ENCODE results near the gene LPAR3.
A peak's percentile ranks its signal among the peaks of the same experiment; 100 is the strongest.
"Not testable (repeated sequence)": the region's sequence is repeated elsewhere in the genome, so short reads cannot be mapped to it uniquely, and the experiment has no call there.

Gene LPAR3

GRCh38 chr1:84892705-84893618, at the start of gene LPAR3:
Gene LPAR3 (minus strand): TSS chr1:84893206. CDS start chr1:84866120, 27,086 bp downstream.
- no peak for DNase-seq

DNA sequence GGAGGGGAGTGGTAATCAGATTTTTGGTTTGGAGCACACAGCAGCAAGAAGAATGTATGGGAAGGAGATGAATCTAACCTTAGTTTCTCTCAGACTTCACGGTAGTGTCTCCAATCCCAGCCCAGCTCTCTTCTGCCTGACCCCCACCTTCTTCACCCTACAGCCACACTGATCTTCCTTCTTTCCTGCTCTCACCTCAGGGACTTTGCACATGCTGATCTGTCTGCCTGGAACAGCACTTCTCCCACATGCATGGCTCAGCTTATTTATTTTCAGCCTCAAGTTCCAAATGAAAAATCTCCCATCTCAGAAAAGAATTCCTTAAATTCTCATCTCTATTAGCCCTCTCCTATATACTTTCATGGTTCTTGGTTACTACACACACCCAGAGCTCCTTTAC, 48.8 kb upstream of the LPAR3 start:
- DNase-seq = no peak

DNA sequence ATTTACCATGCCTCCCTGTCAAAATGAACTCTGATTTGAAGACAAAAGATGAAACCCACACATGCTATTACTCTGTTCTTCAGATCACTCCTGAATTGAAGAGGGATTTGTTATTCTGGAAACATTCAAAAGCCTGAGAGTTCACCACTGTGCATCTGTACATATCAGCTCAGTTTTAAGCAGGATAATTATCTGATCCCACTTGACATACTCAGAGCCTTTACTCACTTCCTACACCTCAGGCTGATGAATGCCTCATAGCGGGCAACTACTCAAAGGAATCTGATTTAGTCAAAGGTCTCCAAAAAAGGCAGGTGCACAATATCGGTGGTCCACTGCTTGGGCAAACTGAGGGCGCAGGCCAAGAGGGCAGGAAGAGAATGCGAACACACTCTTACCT, 47.5 kb upstream of the LPAR3 start:
- DNase-seq = no peak

GRCh38 chr1:84939761-84940160, 46.8 kb upstream of the LPAR3 start:
- DNase-seq = no peak

DNA sequence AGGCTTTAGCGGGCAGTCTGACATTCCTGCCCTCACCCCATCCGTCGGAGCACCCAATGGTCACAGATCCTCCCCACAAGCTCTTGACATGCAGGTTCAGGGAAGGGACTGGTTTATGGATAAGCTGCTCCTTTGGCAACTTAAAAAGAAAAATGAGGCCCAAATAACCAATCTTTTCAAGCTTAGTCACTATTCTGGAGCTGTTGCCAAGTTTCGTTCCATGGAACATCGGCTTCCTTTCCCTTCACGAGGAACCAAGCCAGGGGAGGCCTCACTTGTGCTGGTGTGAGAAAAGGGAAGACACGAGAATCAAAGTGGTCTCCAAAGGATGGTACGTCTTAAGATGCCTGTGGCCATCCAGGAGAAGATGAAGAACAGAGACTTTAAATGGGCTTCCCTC, 46.1 kb upstream of the LPAR3 start:
- no peak for DNase-seq

- peak; percentile 17 for DNase-seq
These were observed 43.3 kb upstream of the LPAR3 start for GRCh38 chr1:84936116-84936810.

- no peak for DNase-seq
These were observed 40.1 kb upstream of the LPAR3 start for GRCh38 chr1:84933011-84933611.

GRCh38 chr1:84930831-84931230, 37.8 kb upstream of the LPAR3 start:
- no peak for DNase-seq

- no peak for DNase-seq
These were observed 37.3 kb upstream of the LPAR3 start for GRCh38 chr1:84930329-84930728.

- DNase-seq = no peak
These were observed 36.6 kb upstream of the LPAR3 start for GRCh38 chr1:84929581-84929980.

- DNase-seq = no peak
These were observed 36.0 kb upstream of the LPAR3 start for GRCh38 chr1:84928979-84929378.

DNA sequence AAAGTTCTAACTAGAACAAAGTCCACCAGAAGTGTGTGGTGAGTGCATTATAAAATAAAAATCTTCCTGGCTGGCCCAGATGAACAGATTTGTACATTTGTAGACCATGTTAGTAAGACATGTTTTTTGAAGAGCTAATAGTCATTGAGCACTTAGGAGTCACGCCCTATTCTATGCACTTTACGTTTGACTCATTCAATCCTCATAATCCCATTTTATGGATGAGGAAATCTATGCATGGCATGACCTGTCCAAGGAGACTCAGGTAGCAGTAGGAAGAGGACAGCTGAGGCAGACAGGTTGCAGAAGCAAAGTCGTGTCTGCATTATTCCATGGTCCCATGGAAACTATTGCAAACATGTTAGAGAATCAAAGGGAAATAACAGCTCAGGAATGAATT, 30.3 kb upstream of the LPAR3 start:
- no peak for DNase-seq

- DNase-seq = no peak
These were observed 27.2 kb upstream of the LPAR3 start for GRCh38 chr1:84920159-84920558.

DNA sequence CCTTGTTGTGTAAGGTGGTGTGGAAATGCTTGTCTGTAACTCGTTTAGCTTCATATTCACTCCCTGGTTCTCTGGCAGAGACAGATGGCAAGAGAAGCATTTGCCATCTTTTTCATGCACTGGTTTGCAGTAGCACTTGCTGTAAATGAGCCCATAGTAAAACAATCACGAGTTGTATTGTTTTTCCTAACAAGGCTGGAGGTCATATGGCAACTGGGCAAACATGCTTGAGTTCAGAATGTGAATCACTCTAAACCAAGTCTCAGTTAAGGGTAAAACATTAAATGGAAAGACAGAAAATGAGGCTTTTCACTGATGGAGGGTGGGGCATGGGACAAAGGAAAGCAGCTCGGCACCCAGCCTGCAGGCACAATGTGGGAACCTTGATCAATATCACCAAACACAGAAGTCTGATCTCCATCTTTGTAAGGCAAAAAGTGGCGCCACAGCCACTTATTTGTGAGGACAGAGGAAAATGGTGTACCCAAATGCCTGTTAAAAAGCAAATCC, 26.5 kb upstream of the LPAR3 start:
- DNase-seq = no peak

DNA sequence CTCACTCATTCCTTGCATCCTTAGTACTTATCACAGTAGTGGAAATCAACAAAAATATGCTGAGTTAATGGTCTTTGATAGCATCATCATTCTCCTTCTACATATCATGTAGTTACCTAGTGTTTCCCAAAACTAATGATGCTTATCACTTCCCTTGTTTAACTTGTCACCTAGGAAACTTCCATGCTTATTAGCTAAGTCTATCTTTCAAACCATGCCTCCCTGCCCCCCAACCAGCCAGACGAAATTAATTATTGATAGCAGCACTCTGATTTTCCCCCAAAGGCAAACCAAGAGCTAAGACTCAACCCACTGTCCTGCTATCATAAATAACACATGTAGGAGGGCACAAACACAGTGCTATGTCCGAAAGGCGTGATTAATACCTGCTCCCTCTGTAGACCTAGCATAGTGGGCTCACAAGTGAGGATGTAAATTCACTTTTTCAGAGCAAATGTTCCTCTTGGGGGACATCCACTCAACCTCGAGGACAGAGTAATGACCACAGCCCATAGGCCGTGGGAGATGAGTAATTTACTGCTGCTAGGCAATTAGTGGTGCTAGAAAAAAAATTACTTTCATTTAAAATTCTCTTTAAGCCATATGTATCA, 25.8 kb upstream of the LPAR3 start:
- DNase-seq = no peak

- no peak for DNase-seq
These were observed 23.9 kb upstream of the LPAR3 start for GRCh38 chr1:84916897-84917296.

- no peak for DNase-seq
These were observed 20.5 kb upstream of the LPAR3 start for GRCh38 chr1:84913555-84913892.

DNA sequence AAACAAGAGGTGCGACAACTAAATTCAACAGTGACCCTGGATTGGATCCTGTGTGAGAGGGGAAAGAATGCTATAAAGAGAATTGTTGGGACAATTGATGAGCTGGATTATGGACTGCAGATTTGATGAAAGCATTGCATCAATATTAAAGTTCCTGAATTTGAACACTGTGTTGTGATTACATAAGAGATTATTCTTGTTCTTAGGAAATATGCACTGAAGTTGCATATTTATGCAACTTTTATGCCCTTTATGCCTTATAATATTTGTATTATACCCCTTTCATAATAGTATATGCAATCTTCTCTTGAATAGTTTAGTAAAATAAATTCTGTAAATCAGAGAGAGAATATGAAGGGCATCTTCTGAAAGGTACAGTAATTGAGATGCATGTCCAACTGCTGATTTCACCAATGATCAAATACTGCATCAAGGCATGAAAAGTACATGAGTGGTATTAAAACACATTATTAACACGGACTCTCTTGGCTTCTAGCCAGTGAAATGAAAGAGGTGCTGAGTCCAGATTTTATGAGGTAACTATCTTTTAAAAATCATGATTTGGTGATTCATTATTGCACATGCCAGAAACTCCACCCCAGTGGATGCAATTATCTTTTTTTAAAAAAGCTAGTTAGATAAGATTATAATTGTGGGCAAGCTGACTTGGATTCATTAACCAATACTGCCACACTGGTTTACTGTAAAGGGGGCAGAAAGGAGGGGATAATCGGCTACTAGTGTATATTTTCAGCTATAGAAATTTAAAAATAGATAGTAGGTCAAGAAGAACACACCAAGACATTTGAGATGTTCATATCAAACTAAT, 19.9 kb upstream of the LPAR3 start:
- no peak for DNase-seq

- DNase-seq = not testable (repeated sequence)
These were observed 15.9 kb upstream of the LPAR3 start for GRCh38 chr1:84908746-84909464.

DNA sequence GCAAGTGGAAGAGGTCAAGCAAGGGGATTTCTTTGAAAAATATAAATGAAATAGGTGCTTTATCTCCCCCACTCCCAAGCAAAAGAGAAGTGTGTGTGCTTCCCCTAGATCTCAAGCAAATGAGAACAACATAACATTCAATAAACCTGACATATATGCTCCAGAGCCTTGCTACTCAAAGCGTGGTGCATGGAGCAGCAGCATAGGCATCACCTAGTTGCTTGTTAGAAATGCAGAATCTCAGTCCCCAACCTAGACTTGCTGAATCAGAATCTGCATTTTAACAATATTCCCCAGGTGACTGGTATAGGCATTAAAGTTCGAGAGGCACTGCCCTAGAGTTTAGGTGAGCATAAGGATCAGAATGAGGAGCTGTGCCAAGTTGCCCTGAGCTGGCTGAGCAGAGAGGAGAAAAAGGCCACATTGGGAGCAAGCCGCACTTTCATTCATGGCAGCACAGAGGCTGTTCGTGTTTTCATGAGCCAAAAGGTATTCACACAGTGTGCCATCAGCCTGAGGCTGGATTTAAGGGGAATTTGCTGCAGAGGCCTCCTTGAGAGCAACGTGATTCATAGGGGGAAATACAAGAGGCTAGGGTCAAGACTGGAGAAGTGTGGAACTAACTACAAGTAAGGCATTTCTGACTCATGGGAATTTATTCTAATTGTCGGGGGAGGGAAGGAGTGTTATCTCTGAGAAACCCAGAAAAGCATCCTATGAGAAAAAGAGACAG, 14.3 kb upstream of the LPAR3 start:
- DNase-seq = no peak

DNA sequence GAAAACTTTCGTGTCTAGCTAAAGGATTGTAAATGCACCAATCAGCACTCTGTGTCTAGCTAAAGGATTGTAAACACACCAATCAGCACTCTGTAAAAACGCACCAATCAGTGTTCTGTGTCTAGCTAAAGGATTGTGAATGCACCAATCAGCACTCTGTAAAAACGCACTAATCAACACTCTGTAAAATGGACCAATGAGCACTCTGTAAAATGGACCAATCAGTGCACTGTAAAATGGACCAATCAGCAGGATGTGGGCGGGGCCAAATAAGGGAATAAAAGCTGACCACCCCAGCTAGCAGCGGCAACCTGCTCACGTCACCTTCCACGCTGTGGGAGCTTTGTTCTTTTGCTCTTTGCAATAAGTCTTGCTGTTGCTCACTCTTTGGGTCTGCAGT, 9.7 kb upstream of the LPAR3 start:
- DNase-seq = not testable (repeated sequence)
